WTC11 (cell line): ENCODE results near the gene CLEC17A.

Source experiments
- ATF3 ChIP-seq: sonication (generic); formaldehyde crosslinking; conservative IDR thresholded peaks from 2 replicates; pipeline ENCODE4 v1.8.1; 2022; ENCODE audit warnings: mild to moderate bottlenecking, missing genetic modification reagents
- CBFB ChIP-seq: sonication (generic); formaldehyde crosslinking; IDR thresholded peaks from 2 replicates; pipeline ENCODE4 v1.8.1; 2022; ENCODE audit warnings: mild to moderate bottlenecking, low read depth, missing genetic modification reagents
- CTCF ChIP-seq: fragments of 200-600 bp; IDR thresholded peaks from 2 replicates; pipeline ENCODE4 v1.8.0; 2022; ENCODE audit warnings: antibody characterized with exemption
- E2F5 ChIP-seq: sonication (generic); formaldehyde crosslinking; IDR thresholded peaks from 2 replicates; pipeline ENCODE4 v1.8.1; 2022; ENCODE audit warnings: mild to moderate bottlenecking, moderate library complexity, missing genetic modification reagents
- FOXP1 ChIP-seq: sonication (generic); formaldehyde crosslinking; IDR thresholded peaks from 2 replicates; pipeline ENCODE4 v1.8.0; 2022; ENCODE audit warnings: missing genetic modification reagents, mild to moderate bottlenecking, moderate library complexity, borderline replicate concordance
- NFYB ChIP-seq: sonication (generic); formaldehyde crosslinking; conservative IDR thresholded peaks from 2 replicates; pipeline ENCODE4 v1.8.0; 2022; ENCODE audit warnings: low read depth, missing genetic modification reagents
- SP1 ChIP-seq: sonication (generic); formaldehyde crosslinking; conservative IDR thresholded peaks from 2 replicates; pipeline ENCODE4 v1.8.1; 2022; ENCODE audit warnings: missing genetic modification reagents
- USF2 ChIP-seq: sonication (generic); formaldehyde crosslinking; IDR thresholded peaks from 2 replicates; pipeline ENCODE4 v1.8.1; 2023; ENCODE audit warnings: mild to moderate bottlenecking, missing genetic modification reagents, moderate library complexity

GRCh38 chr19:14571695-14572490, 11.0 kb upstream of the CLEC17A start, which contains the start of gene NDUFB7:
- TF ChIP-seq CTCF = 0 out of 2 replicates have a peak, but pooled peaks have one; percentile 18
- no peak for TF ChIP-seq ATF3 (CRISPR knock-in tag)
- TF ChIP-seq E2F5 (CRISPR knock-in tag) = 0 out of 2 replicates have a peak, but pooled peaks have one; percentile 53
- TF ChIP-seq USF2 (CRISPR knock-in tag) = peak; percentile 40; the same call in 1 of the 2 replicates
- TF ChIP-seq SP1 (CRISPR knock-in tag) = peak; percentile 78; the same call in 1 of the 2 replicates
- TF ChIP-seq FOXP1 (CRISPR knock-in tag) = peak; percentile 33; the same call in 1 of the 2 replicates
- peak; percentile 79; the same call in 1 of the 2 replicates for TF ChIP-seq CBFB (CRISPR knock-in tag)
- no peak for TF ChIP-seq NFYB (CRISPR knock-in tag)
